IPS-20b (cell line): Measurements from ENCODE around the gene NUDT2.
A peak's percentile ranks its signal among the peaks of the same experiment; 100 is the strongest.
"Not testable (repeated sequence)": the region's sequence is repeated elsewhere in the genome, so short reads cannot be mapped to it uniquely, and the experiment has no call there.

ENCODE experiments used
- H3K27ac ChIP-seq: one replicate; pipeline ENCODE4 v1.5.1; 2013; ENCODE audit warnings: low read length
- H3K27me3 ChIP-seq: 2 replicates; pipeline ENCODE4 v1.6.1; 2013; ENCODE audit warnings: mild to moderate bottlenecking, low read length, inconsistent platforms; ENCODE audit not compliant: insufficient read depth
- H3K36me3 ChIP-seq: 2 replicates; pipeline ENCODE4 v1.6.1; 2013; ENCODE audit warnings: low read depth, mild to moderate bottlenecking, inconsistent platforms, low read length, moderate library complexity; ENCODE audit not compliant: insufficient read depth
- H3K4me1 ChIP-seq: 2 replicates; pipeline ENCODE4 v1.6.1; 2013; ENCODE audit warnings: mild to moderate bottlenecking, control low read depth, inconsistent platforms, low read length, moderate library complexity; ENCODE audit not compliant: insufficient read depth
- H3K4me3 ChIP-seq: 2 replicates; pipeline ENCODE4 v1.5.1; 2013; ENCODE audit warnings: mild to moderate bottlenecking, low read length, inconsistent platforms
- H3K9ac ChIP-seq: 2 replicates; pipeline ENCODE4 v1.6.1; 2013; ENCODE audit warnings: low read depth, mild to moderate bottlenecking, inconsistent platforms, low read length, moderate library complexity
- H3K9me3 ChIP-seq: 2 replicates; pipeline ENCODE4 v1.6.1; 2013; ENCODE audit warnings: mild to moderate bottlenecking, low read depth, low read length, inconsistent platforms; ENCODE audit not compliant: insufficient read depth

NUDT2 gene

GRCh38 chr9:34328987-34329832, at the start of gene NUDT2, which contains the start of gene KIF24:
NUDT2 (plus strand) TSS chr9:34329569; CDS start chr9:34339040, 9,471 bp downstream.
KIF24 (minus strand) TSS chr9:34329268; CDS start chr9:34311346, 17,922 bp downstream.
- Histone ChIP-seq H3K9ac (peak within 1 kb of the TSS; percentile 98), H3K27me3 (no peaks in the 10 kb centered on the region), H3K27ac (peak within 1 kb of the TSS; percentile 88), H3K36me3 (no peaks in the 10 kb centered on the region), H3K4me3 (peak within 1 kb of the TSS; percentile 97), H3K4me1 (peaks cover 6% of the 10 kb centered on the region), H3K9me3 (no peaks in the 10 kb centered on the region)

GRCh38 chr9:34282096-34282495, 47.3 kb upstream of the NUDT2 start:
- H3K9ac ChIP-seq = no peak overlapping the region
- H3K27me3 ChIP-seq = no peaks in the 10 kb centered on the region
- H3K9me3 ChIP-seq = no peaks in the 10 kb centered on the region
- no peaks in the 10 kb centered on the region for H3K4me1 ChIP-seq
- no peaks in the 10 kb centered on the region for H3K36me3 ChIP-seq
- H3K27ac ChIP-seq = no peak overlapping the region
- no peak overlapping the region for H3K4me3 ChIP-seq

- no peaks in the 10 kb centered on the region for H3K9me3 ChIP-seq
- H3K9ac ChIP-seq = no peak overlapping the region
- H3K4me3 ChIP-seq = no peak overlapping the region
- H3K27ac ChIP-seq = no peak overlapping the region
- H3K36me3 ChIP-seq = no peaks in the 10 kb centered on the region
- no peaks in the 10 kb centered on the region for H3K4me1 ChIP-seq
- no peaks in the 10 kb centered on the region for H3K27me3 ChIP-seq
Observed at GRCh38 chr9:34289159-34289558, 40.2 kb upstream of the NUDT2 start.

GRCh38 chr9:34291023-34291422, 38.3 kb upstream of the NUDT2 start:
- Histone ChIP-seq H3K36me3 (no peaks in the 10 kb centered on the region), H3K9ac (no peak overlapping the region), H3K4me3 (no peak overlapping the region), H3K4me1 (no peaks in the 10 kb centered on the region), H3K27me3 (no peaks in the 10 kb centered on the region), H3K9me3 (no peaks in the 10 kb centered on the region), H3K27ac (no peak overlapping the region)

GRCh38 chr9:34291423-34291822, 37.9 kb upstream of the NUDT2 start:
- Histone ChIP-seq H3K9me3 (no peaks in the 10 kb centered on the region), H3K4me1 (no peaks in the 10 kb centered on the region), H3K4me3 (no peak overlapping the region), H3K36me3 (no peaks in the 10 kb centered on the region), H3K27ac (no peak overlapping the region), H3K9ac (no peak overlapping the region), H3K27me3 (no peaks in the 10 kb centered on the region)

GRCh38 chr9:34292552-34292951, 36.8 kb upstream of the NUDT2 start:
- H3K36me3 ChIP-seq = no peaks in the 10 kb centered on the region
- H3K9ac ChIP-seq = no peak overlapping the region

GRCh38 chr9:34301064-34301463, 28.3 kb upstream of the NUDT2 start:
- H3K4me3 ChIP-seq, H3K27me3 ChIP-seq, H3K9ac ChIP-seq, H3K4me1 ChIP-seq, H3K36me3 ChIP-seq, H3K27ac ChIP-seq, H3K9me3 ChIP-seq: not testable (repeated sequence)

More at GRCh38 chr9:34292552-34292951, 36.8 kb upstream of the NUDT2 start:
- Histone ChIP-seq H3K27me3 (no peaks in the 10 kb centered on the region), H3K4me3 (no peak overlapping the region), H3K4me1 (no peaks in the 10 kb centered on the region), H3K9me3 (no peaks in the 10 kb centered on the region), H3K27ac (no peak overlapping the region)

- not testable (repeated sequence) for H3K9ac ChIP-seq, H3K36me3 ChIP-seq, H3K4me3 ChIP-seq, H3K27ac ChIP-seq, H3K4me1 ChIP-seq, H3K9me3 ChIP-seq, H3K27me3 ChIP-seq
Observed at GRCh38 chr9:34308316-34308715, 21.1 kb upstream of the NUDT2 start.

- H3K4me1 ChIP-seq = no peaks in the 10 kb centered on the region
- no peak overlapping the region for H3K9ac ChIP-seq
- no peaks in the 10 kb centered on the region for H3K27me3 ChIP-seq
- no peaks in the 10 kb centered on the region for H3K9me3 ChIP-seq
- no peaks in the 10 kb centered on the region for H3K36me3 ChIP-seq
- no peak overlapping the region for H3K27ac ChIP-seq
- H3K4me3 ChIP-seq = no peak overlapping the region
Observed at GRCh38 chr9:34310215-34310614, 19.2 kb upstream of the NUDT2 start.

GRCh38 chr9:34311499-34312185, 17.7 kb upstream of the NUDT2 start:
- Histone ChIP-seq H3K36me3 (no peaks in the 10 kb centered on the region), H3K4me3 (no peak overlapping the region), H3K9ac (no peak overlapping the region), H3K4me1 (no peaks in the 10 kb centered on the region), H3K9me3 (no peaks in the 10 kb centered on the region), H3K27me3 (no peaks in the 10 kb centered on the region), H3K27ac (no peak overlapping the region)

GRCh38 chr9:34317436-34317835, 11.9 kb upstream of the NUDT2 start:
- Histone ChIP-seq H3K27me3 (no peaks in the 10 kb centered on the region), H3K4me3 (no peak overlapping the region), H3K9ac (no peak overlapping the region), H3K27ac (no peak overlapping the region), H3K9me3 (no peaks in the 10 kb centered on the region), H3K36me3 (no peaks in the 10 kb centered on the region), H3K4me1 (no peaks in the 10 kb centered on the region)
